Kidney (tissue), 14 donors: ENCODE results near the gene CACNG6. TPM values are rescaled to one million over a fixed set of nuclear protein-coding genes. Genes with fewer than 3 reads are reported as not detected.

Experiments
- DNase-seq, 5 donors: peaks; one replicate each; pipeline ENCODE4 v3.0.0-alpha.2; 2013 to 2020
- FAIRE-seq: peaks from 2 replicates; lab custom pipeline; 2012; peaks lifted over from hg19 to GRCh38; lab: Jason Lieb, UNC
- H3K27ac ChIP-seq, 2 donors: one replicate each; pipeline ENCODE4 v1.7.0; 2013; ENCODE audit warnings: low read depth in 2 of 2, low read length in 2 of 2, inconsistent platforms in 1 of 2
- H3K27me3 ChIP-seq: one replicate; pipeline ENCODE4 v1.7.1; 2013; ENCODE audit warnings: low read length, inconsistent platforms; ENCODE audit not compliant: control insufficient read depth, insufficient read depth
- H3K36me3 ChIP-seq, 3 donors: one replicate each; pipeline versions ENCODE4 v1.7.0 to v1.7.1; 2013; ENCODE audit warnings: low read length in 3 of 3, control low read depth in 1 of 3, inconsistent platforms in 1 of 3; ENCODE audit not compliant: insufficient read depth in 3 of 3, control insufficient read depth in 2 of 3
- H3K4me1 ChIP-seq, 3 donors: one replicate each; pipeline versions ENCODE4 v1.7.0 to v1.7.1; 2013; ENCODE audit warnings: low read length in 3 of 3, inconsistent platforms in 1 of 3, low read depth in 1 of 3; ENCODE audit not compliant: control insufficient read depth in 2 of 3, insufficient read depth in 2 of 3
- H3K4me3 ChIP-seq, 3 donors: one replicate each; pipeline versions ENCODE4 v1.7.0 to v1.8.1; 2013; ENCODE audit warnings: low read length in 3 of 3, control low read depth in 1 of 3, inconsistent platforms in 1 of 3
- H3K9ac ChIP-seq, 3 donors: one replicate each; pipeline versions ENCODE4 v1.7.0 to v1.7.1; 2013; ENCODE audit warnings: low read length in 3 of 3, control low read depth in 1 of 3, inconsistent platforms in 1 of 3
- H3K9me3 ChIP-seq, 3 donors: one replicate each; pipeline versions ENCODE4 v1.7.0 to v1.7.1; 2013; ENCODE audit warnings: low read length in 3 of 3, control low read depth in 1 of 3, inconsistent platforms in 1 of 3; ENCODE audit not compliant: control insufficient read depth in 2 of 3, insufficient read depth in 1 of 3
- intact Hi-C: fragments of 100-400 bp; cut with DNase I; formaldehyde crosslinking; loops from one replicate; pipeline ENCODE4 v1.11.1; 2022
- polyA plus RNA-seq: library from polyadenylated mRNA; stranded (reverse); fragments of 350-450 nt; fragmentation: Illumina TruSeq; extraction: RNeasy Lipid Tissue Mini Kit (QIAGEN cat#74804); gene quantifications from one replicate; pipeline ENCODE4 v1.2.3, GENCODE V29; 2014; ENCODE audit warnings: low read depth, low replicate concordance; ENCODE audit not compliant: insufficient read depth
- total RNA-seq: library from RNA; stranded (reverse); fragmentation: NEBNext Ultra II Directional; extraction: Animal tissue kit (Norgen Biotek cat#: 25700); gene quantifications from one replicate; pipeline ENCODE4 v1.2.1, GENCODE V29; 2021
- TF ChIP-seq, protein P1 (sequence below): IDR thresholded peaks from 3 replicates; pipeline ENCODE4 v1.5.1; 2012; ENCODE audit warnings: mild to moderate bottlenecking, moderate library complexity, borderline replicate concordance; ENCODE audit not compliant: insufficient read depth; ENCODE audit errors: extremely low read depth
- donor health status: control.
- donor health status: control.
- donor health status: control.
- donor health status: control.
- donor health status: control.
- donor health status: DM: yes; HTN: yes; CAD: no.
- donor health status: Normal renal cell carcinoma (clear cell type).

CACNG6 gene
- total and polyA plus RNA-seq, 2 donors from 2014 or later: not detected

GRCh38 chr19:53962887-53963431 lies 28.5 kb upstream of the CACNG6 start, which contains the start of gene CACNG8:
CACNG8 (plus strand) TSS chr19:53962937.
- intact Hi-C loops: no loop called here
- no peaks in the 10 kb centered on the region for H3K9me3 ChIP-seq
- DNase-seq (no peak), FAIRE-seq (no peak)
- H3K4me1 ChIP-seq: no peaks in the 10 kb centered on the region
- no peak within 1 kb of the TSS for H3K27ac ChIP-seq
- TF ChIP-seq, protein P1, sequence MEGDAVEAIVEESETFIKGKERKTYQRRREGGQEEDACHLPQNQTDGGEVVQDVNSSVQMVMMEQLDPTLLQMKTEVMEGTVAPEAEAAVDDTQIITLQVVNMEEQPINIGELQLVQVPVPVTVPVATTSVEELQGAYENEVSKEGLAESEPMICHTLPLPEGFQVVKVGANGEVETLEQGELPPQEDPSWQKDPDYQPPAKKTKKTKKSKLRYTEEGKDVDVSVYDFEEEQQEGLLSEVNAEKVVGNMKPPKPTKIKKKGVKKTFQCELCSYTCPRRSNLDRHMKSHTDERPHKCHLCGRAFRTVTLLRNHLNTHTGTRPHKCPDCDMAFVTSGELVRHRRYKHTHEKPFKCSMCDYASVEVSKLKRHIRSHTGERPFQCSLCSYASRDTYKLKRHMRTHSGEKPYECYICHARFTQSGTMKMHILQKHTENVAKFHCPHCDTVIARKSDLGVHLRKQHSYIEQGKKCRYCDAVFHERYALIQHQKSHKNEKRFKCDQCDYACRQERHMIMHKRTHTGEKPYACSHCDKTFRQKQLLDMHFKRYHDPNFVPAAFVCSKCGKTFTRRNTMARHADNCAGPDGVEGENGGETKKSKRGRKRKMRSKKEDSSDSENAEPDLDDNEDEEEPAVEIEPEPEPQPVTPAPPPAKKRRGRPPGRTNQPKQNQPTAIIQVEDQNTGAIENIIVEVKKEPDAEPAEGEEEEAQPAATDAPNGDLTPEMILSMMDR: no peak
- no peaks in the 10 kb centered on the region for H3K36me3 ChIP-seq
- H3K9ac ChIP-seq: no peak within 1 kb of the TSS
- no peak within 1 kb of the TSS for H3K4me3 ChIP-seq
- peaks cover 20% of the 10 kb centered on the region for H3K27me3 ChIP-seq

- DNase-seq (no peak), FAIRE-seq (no peak)
- H3K27me3 ChIP-seq: peaks cover 12% of the 10 kb centered on the region
- intact Hi-C loops: no loop called here
- H3K4me3 ChIP-seq: peak overlapping the region in 1 of 3 donors; percentile 18
- no peaks in the 10 kb centered on the region for H3K36me3 ChIP-seq
- TF ChIP-seq, protein P1: no peak
- H3K27ac ChIP-seq: no peak overlapping the region
- H3K9me3 ChIP-seq: no peaks in the 10 kb centered on the region
- no peak overlapping the region for H3K9ac ChIP-seq
- no peaks in the 10 kb centered on the region for H3K4me1 ChIP-seq
Observed at GRCh38 chr19:53965091-53965490, 26.3 kb upstream of the CACNG6 start.

DNA sequence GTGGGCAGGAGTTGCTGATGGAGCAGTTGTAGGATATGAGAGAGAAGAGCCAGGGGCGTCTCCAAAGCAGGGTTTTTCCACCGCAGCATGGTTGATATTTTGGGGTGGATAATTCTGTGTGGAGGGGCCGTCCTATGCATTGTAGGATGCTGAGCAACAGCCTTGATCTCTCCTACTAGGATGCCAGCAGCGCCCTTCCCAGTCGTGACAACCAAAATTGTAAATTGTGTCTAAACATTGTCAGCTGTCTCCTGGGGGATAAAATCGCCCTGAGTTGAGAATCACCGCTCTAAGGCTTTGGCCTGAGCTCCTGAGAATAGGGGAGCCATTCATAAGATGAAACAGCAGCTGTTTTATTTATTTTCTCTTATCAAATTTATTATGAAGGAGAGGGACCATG lies 24.5 kb upstream of the CACNG6 start:
- H3K27me3 ChIP-seq: peaks cover 5% of the 10 kb centered on the region
- H3K4me3 ChIP-seq: no peak overlapping the region
- FAIRE-seq (no peak), DNase-seq (no peak)
- no peak overlapping the region for H3K9ac ChIP-seq
- no peaks in the 10 kb centered on the region for H3K36me3 ChIP-seq
- no peaks in the 10 kb centered on the region for H3K9me3 ChIP-seq
- no peaks in the 10 kb centered on the region for H3K4me1 ChIP-seq
- TF ChIP-seq, protein P1: no peak
- H3K27ac ChIP-seq: no peak overlapping the region
- intact Hi-C loops: no loop called here

DNA sequence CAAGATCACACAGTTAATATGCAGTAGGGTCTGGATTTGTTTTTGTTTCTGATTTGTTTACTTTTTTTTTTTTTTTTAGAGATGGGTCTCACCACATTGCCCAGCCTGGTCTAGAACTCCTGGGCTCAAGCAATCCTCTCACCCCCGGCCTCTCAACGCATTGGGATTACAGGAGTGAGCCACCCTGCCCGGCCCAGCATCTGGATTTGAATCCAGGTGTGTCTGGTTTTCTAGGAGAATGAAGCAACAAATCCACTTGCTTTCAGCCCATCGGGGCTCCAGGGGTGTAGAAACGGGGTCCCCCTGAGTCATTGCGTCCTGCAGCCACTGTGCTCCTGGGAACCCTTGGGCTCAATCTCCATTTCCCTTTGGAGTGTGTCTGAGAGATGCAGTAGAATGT lies 22.1 kb upstream of the CACNG6 start:
- H3K9me3 ChIP-seq: no peaks in the 10 kb centered on the region
- TF ChIP-seq, protein P1: no peak
- H3K9ac ChIP-seq: no peak overlapping the region
- no peak overlapping the region for H3K27ac ChIP-seq
- DNase-seq (no peak), FAIRE-seq (no peak)
- peaks cover under 1% of the 10 kb centered on the region for H3K27me3 ChIP-seq
- no peaks in the 10 kb centered on the region for H3K36me3 ChIP-seq
- H3K4me3 ChIP-seq: no peak overlapping the region
- H3K4me1 ChIP-seq: no peaks in the 10 kb centered on the region
- intact Hi-C loops: no loop called here
